GDM1 (cell line): Measurements from ENCODE around the gene PPP1R26.
"Not testable (repeated sequence)": the region's sequence is repeated elsewhere in the genome, so short reads cannot be mapped to it uniquely, and the experiment has no call there.

Experiments
- DNase-seq: peaks from one replicate; lab custom pipeline; 2025; lab: John Stamatoyannopoulos, UW

The PPP1R26 gene

DNA sequence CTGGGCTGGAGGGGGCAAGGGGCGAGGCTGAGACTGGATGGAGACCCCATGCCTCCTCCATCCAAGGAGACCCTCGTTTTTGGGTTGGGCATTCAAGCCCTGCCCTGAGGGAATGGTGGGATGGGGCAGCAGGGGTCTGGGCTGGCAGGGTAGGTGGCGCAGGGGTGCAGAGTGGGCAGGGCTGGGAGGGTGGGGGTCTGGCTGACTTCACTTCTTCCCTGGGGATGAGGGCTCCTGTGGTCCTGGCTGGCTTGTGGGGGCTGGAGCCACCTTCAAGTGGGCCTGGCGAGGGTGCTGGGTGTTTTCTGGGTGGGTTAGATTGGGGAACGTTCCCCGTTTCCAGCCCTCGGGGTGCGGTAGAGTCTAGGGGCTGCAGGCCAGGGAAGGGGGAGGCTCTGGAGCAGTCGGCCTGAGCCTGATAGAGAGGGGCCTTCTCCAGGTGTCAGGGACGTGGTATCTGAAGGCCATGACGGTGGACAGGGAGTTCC, 42.1 kb downstream of the PPP1R26 start:
- DNase-seq, result no peak

GRCh38 chr9:135522137-135522877, 42.7 kb downstream of the PPP1R26 start:
- no peak for DNase-seq

DNA sequence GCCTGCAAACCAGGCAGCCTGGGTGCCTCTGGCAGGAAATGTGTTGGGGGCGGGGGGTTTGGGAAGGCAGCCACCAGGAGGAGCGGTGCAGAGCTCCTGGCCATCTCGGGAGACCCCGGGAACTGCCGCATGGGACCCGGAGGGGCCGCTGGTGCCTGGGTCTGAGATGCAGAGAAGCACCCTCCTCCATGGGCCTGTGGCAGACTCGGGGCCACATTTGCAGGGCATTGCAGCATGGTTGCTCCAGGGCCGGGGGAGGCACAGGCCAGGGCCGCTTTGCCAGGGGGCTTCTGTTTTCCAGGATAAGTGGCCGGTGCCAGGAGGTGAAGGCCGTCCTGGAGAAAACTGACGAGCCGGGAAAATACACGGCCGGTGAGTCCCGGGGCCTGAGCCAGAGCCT, 43.3 kb downstream of the PPP1R26 start:
- DNase-seq, result no peak

DNA sequence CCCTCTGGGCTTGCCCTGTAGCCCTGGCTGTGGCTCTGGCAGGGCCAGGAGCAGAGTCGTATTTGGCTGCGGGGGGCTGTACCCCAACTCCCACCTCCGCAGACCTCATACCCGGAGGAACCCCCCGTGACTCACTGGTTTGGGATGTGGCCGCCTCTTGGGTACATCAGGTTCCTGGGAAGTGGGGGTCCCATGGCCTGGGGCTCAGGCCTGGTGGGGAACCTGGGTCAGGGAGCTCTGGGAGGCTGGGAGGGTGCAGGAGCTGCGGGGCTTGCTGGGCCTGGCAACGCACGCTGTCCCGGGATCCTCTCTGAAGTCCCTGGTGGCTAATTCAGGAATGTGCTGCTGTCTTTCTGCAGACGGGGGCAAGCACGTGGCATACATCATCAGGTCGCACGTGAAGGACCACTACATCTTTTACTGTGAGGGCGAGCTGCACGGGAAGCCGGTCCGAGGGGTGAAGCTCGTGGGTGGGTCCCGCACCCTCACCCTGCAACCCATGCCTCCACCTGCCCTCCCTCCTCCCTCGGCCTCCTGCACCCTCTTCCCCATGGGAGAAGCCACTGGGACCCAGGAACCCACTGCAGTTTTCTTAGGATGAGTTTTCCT, 44.0 kb downstream of the PPP1R26 start:
- no peak for DNase-seq

DNA sequence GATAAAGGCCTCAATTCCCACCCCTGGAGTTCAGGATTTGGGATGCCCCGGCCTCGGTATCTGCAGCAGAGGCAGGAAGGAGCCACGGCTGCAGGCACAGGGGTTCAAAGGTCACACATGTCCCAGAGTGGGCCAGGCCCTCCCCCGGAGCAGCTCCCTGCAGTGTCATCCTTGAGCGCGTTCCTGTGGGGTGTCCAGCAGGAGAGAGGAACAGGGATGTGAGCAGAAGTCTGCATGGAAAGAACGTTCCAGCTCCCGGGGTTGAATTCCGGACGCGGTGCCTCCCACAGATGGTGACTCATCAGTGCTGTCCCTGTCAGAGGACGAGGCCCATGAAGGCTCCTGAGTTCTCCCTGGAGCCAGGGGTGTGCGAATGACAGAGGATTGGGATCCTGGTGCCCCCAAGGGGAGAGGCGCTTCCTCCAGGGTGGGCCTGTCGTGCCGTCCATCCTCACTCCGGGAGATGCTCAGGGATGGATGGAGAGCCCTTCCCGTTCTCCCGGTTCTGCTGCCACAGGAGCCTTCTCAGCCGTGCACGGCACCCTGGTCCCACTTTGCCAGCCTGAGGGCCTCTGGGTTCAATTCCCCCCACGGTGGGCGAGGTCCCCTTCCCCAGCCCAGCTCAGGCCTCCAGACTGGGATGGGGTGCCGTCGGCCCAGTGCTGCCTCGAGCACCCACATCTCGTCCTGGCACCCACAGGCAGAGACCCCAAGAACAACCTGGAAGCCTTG, 44.7 kb downstream of the PPP1R26 start:
- no peak for DNase-seq

- no peak for DNase-seq
Observed at GRCh38 chr9:135525241-135526088, 45.9 kb downstream of the PPP1R26 start.

DNA sequence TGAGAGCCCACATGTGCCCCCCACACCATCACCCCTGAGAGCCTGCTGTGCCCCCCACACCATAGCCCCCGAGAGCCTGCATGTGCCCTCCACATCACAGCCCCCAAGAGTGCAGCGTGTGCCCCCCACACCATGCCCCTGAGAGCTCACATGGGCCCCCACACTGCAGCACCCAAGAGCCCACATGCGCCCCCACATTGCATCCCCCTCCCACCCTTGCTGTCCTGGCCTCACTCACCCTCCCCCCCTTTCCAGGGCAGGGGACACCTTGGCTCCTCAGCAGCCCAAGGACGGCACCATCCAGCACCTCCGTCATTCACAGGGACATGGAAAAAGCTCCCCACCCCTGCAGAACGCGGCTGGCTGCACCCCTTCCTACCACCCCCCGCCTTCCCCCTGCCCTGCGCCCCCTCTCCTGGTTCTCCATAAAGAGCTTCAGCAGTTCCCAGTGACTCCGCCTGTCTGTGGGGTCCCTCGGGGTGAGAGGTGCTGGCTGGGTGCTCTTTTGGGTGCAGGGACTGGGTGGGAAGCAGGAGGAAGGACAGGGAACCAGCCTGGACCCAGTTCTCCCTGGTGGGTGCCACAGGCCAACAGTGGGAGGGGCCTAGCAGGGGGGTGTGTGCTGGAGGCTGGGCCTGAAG, 46.6 kb downstream of the PPP1R26 start:
- no peak for DNase-seq

- no peak for DNase-seq
Observed at GRCh38 chr9:135526730-135527571, 47.4 kb downstream of the PPP1R26 start.

GRCh38 chr9:135528842-135529435, 49.4 kb downstream of the PPP1R26 start:
- DNase-seq, result not testable (repeated sequence)

GRCh38 chr9:135530146-135530545, 50.6 kb downstream of the PPP1R26 start:
- DNase-seq, result no peak

- no peak for DNase-seq
Observed at GRCh38 chr9:135531096-135531495, 51.5 kb downstream of the PPP1R26 start.

DNA sequence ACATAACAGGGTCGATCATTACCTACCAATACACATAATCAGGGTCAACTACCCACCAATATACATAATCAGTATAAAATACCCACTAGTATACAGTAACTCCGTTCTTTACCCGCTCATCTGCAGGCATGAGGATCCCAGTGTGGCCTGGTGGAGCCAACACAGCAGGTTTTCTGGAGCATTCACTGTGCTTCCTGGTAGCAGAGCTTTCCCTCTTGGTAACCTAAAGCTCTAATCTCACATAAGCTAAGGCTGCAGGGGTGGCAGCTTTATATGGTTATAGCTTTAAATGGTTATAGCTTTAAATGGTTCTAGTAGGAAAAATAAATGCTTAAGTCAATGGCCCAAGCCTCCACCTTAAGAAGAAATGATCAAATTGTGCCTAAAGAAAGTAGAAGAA, 53.5 kb downstream of the PPP1R26 start:
- DNase-seq, result no peak

- DNase-seq, result no peak
Observed at GRCh38 chr9:135533674-135534073, 54.1 kb downstream of the PPP1R26 start.

DNA sequence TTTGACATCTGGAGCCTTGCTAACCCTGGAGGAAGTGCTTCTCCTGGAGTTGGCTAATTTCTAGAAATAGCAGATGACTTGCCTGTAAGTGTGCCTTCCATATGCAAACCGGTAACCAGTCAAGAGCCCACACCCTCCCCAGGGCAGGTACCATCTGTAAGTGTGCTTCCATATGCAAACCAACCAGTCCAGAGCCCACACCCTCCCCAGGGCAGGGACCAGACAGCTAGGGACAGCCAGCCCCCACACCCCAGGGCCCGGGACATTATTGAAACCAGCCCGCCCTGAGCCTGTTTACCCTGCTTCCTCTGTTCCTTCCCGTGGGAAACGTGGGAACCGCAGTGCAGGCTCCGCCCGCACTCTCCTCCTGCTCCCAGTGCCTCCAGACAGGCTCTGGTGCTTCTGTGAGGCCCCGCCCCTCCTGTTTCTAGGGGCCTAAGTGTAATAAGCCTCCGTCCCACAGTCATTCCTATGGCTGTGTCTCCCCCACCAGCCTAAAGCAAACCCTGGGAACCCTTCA, 54.7 kb downstream of the PPP1R26 start:
- not testable (repeated sequence) for DNase-seq

- not testable (repeated sequence) for DNase-seq
Observed at GRCh38 chr9:135534826-135535225, 55.2 kb downstream of the PPP1R26 start.

DNA sequence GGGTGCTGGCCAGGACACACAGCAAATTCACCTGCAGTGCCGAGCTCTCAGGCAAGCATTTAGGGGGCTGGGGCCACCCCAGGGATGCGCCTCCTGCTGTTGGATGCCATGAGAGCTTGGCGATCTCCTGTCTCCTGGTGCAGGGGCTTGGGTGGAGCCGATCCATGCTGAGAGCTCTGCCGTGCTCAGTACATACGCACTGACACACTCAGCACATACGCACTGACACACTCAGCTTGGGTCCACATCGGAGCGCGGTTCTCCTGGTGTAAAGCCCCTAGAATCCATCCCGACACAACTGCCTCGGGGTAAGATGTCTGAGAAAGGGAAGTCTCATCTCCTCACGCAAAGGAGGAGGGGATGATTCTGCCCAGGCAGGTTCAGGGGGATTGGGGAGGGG, 56.0 kb downstream of the PPP1R26 start:
- not testable (repeated sequence) for DNase-seq

- DNase-seq, result no peak
Observed at GRCh38 chr9:135536216-135536615, 56.6 kb downstream of the PPP1R26 start.
